NCI-H2081 (cell line): ENCODE measurements around the gene ORC6.

ENCODE experiments used
- DNase-seq, 2 experiments: peaks; one replicate each; lab custom pipeline; 2025; lab: John Stamatoyannopoulos, UW

ORC6 gene

DNA sequence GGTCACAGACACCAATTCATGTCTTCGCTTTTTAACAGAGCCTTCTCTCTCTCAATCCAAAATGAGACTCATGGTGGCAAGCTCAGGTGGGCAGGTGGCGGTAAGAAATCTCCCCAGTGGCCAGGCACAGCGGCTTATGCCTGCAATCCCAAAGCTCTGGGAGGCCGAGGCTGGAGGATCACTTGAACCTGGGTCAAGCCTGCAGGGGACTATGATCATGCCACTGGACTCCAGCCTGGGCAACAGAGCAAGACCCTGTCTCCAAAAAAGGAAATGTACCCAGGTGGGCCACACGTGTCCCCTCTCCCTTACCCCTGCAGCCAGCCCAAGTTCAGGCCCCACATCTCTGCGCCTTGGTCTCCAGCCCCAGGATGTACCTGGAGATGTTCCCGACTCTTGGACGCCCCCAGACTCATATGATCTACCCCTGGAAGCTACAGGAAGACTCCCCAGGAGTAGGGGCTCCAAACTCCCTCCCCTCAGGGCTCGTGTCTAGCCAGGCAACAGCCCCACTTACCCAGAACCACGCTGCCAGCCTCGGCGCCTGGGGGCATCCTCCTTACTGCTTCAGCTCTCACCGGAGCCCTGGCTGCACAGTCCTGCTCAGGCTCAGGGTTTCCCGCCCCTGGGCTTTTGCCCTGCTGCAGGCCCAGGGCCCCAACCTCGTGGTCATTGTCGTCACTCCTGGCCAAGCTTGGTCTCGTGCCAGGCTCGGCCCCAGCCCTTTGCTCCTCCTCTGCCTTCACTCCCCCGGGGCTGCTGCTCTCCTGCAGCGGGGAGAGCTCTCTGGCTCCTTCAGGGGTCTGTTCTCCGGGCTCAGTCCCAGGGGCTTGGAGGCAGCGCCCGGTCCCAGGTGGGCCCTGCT is 42.5 kb downstream of the ORC6 start:
- DNase-seq: no peak

DNA sequence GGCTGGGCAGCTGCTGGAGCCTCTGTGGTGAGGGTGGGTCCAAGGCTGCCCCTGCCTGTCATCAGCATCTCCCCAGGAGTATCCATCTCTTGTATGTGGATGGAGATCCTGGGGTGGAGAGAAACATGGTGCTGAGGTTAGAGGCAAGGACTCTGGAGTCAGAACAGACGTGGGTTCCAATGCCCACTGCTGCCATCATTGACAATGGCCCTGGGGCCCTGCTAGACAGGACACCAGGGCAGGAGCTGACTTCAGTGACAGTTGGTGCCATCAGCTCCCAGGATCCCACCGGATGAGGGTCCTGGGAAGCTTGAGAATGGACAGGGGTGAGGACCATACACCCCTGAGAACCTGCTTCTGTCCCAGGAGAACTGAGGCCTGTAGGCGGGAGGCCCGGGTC is 43.1 kb downstream of the ORC6 start:
- no peak for DNase-seq

DNA sequence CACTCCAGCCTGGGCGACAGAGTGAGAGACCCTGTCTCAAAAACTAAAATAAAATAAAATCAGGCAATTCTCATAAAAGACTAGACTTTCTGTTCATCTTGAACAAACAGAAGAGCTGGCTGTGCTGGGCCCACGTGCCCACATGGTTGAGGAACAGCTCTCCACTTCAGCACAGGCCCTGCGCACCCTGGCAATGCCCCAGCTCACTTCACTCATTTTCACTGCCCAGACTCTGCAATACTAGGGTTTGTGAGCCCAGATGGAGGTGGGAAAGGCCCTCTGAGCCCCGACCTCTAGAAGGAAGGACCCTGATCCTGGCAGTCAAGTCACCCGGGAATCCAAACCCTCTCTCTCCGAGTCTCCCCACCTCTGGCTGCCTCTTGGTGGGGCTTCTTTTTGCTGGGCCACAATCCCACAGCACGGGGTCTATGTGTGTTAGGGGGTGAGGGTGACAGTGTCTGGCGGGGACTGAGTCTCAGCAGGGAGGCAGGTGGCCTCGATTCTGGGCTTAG is 43.9 kb downstream of the ORC6 start:
- no peak for DNase-seq

DNA sequence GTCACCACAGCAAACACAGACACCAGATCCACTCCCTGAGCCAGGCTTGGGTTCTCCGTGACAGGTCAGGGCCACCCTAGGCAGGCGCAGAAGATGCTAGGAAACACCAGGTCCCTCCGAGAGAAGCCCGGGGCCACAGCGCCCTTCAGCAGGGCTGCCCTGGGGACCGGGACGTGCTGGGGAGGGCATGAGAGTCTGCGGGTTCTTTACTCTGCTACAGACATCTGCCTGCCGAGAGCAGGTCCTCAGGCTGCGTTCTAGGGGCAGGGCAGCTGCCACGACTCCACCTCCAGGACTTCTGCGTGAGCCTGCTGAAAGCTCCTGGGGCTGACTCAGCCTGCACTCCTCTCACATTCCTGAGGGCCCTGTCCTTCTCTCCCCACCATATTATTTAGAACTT is 47.2 kb downstream of the ORC6 start:
- DNase-seq: no peak

DNA sequence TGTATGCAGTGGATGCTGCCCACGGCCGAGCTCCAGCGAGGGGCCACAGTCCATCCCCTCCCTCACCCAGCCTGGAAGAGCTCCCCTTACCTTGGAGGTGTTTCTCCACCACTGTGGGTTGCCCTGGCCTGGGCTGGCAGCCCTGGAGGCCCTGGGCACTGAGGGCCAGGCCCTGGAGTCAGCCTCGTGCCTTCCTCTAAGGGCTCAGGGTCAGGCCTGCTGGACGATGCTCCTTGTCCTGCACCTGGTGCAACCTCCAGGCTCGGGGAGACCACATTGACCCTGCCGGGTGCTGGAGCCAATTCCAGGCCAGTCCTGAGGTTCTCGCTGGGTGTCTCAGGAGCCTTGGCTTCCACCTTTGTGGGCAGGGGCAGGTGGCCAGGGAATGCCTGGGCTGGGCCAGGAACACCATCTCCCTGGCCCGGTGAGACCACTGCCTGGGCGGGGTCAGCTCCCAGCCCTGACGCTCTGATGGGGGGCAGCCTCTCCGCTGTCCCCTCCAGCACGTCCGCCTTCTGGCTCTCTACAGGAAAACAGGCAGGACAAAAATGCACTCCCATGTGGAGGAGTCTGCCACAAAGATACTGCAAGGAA is 48.3 kb downstream of the ORC6 start:
- DNase-seq: no peak

DNA sequence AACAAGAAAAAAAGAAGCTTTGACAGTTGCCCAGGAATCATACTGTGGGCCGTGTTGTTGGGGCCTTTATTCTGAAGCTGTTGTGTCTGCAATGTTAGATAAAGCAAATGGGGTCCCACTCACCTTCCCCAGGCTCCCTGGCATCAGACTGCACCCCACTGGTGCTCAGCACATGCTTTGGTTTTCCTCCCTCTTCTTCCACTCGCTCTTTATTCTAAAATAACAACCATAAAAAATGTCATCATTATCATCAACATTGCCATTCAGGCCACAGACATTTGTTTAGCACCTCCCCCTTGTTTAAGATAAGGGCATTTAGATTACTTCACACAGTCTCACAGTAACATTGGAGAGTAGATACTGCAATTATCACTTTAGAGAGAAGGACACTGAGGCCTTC is 50.5 kb downstream of the ORC6 start:
- DNase-seq: no peak

DNA sequence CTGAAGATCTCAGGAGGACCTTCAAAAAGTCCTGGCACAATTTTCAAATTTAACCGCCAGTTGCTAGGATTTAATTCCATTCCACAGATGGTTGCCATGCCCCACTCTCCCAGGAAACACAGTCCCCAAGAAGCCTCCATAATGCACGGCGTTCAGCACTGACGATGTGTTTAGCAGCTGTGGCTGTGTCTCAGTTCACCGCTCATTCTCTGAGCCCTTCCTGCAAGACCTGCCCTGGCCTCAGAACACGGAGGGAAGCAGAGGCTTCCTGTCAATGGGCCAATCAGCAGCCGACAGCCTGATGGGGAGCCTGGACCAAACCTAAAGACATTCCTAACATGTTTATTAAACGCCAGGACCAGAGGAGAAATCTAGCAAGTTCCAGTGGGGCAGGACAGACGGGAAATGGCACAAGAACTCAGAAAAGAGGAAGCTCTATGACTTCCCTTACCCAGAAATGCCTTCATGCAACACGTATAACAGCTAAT is 53.8 kb downstream of the ORC6 start:
- DNase-seq: no peak

DNA sequence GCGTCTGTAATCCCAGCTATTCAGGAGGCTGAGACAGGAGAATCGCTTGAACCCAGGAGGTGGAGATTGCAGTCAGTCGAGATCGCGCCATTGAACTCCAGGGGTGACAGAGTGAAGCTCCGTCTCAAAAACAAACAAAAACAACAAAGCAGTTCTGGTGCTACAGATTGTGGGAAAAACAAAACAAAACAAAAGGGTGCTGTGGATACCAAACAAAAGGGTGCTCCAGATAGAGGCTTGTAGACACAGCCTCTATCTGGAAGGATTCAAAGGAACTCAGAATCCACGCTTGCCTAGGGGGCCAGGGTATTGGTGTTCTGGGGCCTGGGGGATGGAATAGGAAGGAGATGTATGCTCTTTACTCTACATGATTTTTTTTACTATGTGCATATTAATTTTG is 56.2 kb downstream of the ORC6 start:
- no peak for DNase-seq

DNA sequence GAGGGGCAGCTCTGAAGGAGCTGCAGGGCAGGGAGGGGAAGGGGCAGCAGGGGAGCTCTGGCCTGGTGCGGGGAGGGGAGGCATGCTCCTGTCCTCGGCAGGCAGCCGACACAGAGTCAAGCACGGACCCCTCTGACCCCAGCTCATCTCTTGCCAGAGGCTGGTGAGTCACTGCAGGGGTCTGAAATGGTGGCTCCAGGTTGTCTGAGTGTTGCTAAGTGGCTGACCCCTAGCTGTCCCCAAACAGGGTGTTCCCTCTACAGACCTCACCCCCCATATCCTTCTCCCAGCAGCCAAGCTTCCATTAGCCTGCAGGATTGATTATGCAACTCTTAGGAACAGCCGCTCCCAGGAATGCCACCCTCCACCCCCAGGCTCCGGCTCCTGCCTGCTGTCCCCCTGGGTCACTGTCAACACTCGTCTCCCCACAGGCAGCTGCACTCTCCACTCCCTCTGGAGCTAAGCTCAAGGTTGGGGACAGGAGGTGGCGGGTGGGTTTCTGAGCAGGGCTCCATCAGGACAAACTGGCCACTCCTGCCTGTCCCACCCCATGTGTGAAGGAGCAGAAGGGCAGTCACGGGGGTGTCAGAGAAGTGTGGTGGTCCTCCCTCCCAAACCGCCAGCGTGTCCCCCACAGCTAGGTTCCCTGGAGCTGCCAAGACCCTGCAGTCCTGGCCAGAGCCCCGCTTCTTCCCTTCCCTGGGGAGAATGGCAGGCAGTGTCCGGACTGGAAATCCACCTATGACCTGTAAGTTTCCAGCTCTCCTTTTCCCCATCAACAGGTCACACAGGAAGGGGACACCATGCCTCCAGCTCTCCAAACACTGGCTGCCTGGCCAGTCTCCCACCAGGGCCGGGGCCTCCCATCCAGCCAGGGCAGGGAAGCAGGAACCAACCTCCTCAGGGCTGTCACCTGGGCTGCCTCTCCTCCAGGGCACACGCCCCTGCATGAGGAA is 57.6 kb downstream of the ORC6 start:
- DNase-seq: no peak
